Stimulated activated CD8-positive, alpha-beta memory T cell treated with anti-CD3 and anti-CD28 coated beads, Interleukin-7, amount 100 ng/mL, for 4 hours (primary cell): ENCODE data around the gene MYO5B.
"Not testable (repeated sequence)": the region's sequence is repeated elsewhere in the genome, so short reads cannot be mapped to it uniquely, and the experiment has no call there.

Experiments
- DNase-seq, 2 donors: peaks; one replicate each; pipeline ENCODE4 v3.0.0-alpha.2; 2020; ENCODE audit warnings: low read depth in 2 of 2

The MYO5B gene

GRCh38 chr18:49921318-49921985 is 273.5 kb downstream of the MYO5B start:
- no peak for DNase-seq

- DNase-seq, result no peak
Measured at GRCh38 chr18:49920731-49921130, 274.2 kb downstream of the MYO5B start.

DNA sequence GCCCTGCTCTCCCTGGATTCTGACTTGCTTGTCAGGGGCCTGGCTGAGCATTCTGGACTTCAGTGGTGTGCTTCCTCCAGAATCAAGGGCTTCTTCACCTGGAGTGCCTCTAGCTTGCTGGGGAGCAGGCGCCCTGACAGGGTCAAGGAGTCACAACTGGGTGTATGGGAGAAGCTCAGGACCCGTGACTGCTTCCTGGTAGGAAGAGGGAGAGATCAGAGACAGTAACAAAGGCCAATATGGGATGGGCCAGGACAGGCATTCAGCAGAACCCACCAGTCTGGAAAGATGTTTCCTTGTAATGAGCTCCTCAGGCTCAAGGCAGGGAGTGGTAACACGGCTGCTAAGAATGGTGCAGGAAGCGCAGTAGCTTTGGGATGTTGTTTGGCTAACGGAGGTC is 277.2 kb downstream of the MYO5B start:
- DNase-seq, result no peak

- DNase-seq, result no peak
Measured at GRCh38 chr18:49915352-49915751, 279.6 kb downstream of the MYO5B start.

DNA sequence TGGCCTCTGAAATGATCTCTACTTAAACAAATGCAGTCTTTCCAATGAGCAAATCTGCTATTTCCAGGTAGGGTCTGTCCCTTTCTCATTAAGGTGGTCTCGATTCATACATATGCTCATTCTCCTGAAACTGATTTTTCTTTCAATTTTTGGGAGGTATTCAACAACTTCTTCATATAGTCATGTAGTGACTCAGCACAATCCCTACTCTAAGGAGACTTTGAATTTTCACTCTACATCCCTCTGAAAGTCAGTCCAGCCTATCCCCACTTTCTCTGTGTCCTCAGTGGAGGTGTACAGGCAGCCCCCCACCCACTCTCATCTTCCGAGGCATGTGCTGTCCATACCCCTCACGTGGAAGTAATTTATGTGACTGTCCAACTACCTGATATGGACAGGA is 281.7 kb downstream of the MYO5B start:
- no peak for DNase-seq

DNA sequence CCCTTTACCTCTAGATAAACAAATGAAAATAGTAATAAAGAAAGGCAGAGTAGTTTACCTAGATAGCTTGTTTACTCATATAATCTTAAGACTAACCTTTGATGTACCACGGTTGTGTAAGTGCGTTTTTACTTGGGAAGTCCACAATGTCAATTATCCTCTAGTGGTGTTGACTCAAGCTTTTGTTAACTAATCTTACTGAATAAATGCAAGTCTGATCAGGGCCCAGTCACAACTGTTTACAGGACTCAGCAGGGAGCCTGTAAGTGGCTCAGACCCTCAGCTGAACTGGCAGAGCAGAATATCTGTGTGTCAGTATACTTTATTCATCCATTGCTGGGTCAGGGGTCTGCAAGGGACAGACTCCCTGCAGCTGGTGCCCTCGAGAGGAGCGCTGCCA is 283.5 kb downstream of the MYO5B start:
- no peak for DNase-seq

DNA sequence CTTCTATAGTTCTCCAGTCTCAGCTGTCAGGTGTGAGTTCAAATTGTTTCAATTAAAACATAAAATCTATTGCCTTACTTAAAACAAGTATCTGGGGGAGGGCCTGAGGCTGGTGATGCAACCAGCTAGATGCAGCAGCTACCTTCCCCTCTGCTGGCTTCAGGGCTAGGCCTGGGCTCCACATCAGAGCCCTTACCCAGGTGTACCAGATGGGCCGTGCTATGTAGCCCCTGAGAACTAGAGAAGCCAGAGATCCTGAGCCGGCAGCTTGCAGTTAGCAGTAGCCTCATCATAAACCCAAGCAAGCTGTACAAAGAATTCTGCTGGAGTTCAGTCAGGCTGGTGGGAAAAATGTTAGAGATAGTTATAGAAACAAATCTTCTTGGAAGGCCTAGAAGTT is 284.0 kb downstream of the MYO5B start:
- no peak for DNase-seq

GRCh38 chr18:49910019-49910418 is 284.9 kb downstream of the MYO5B start:
- no peak for DNase-seq

DNA sequence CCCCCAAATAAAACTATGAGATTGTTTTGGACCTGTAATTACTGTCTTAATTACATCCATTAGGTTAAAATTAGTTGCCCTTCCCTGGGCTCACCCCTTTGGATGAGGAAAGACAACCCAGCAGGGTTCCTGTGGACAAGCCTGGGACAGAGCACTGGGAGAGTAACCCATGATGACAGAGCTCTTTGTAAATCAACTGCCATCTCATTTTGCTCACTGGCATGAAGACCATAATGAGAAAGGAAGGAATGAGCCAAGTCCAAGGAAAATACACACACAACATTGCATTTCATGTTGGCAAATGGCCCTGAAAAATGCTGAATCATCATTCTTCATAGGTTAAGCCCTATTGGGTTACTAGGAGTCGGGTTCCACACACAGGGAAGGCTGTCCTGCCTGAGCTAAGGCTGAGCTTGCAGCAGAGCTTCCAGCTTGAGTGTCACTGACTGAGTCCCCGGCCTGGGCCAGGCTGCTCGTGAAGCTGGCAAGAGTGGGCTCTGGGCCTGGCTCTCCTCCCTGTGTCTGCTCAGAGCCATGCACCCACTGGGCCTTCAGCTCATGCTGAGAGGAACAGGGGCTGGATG is 287.5 kb downstream of the MYO5B start:
- DNase-seq, result no peak

GRCh38 chr18:49905771-49906170 is 289.2 kb downstream of the MYO5B start:
- DNase-seq, result no peak

DNA sequence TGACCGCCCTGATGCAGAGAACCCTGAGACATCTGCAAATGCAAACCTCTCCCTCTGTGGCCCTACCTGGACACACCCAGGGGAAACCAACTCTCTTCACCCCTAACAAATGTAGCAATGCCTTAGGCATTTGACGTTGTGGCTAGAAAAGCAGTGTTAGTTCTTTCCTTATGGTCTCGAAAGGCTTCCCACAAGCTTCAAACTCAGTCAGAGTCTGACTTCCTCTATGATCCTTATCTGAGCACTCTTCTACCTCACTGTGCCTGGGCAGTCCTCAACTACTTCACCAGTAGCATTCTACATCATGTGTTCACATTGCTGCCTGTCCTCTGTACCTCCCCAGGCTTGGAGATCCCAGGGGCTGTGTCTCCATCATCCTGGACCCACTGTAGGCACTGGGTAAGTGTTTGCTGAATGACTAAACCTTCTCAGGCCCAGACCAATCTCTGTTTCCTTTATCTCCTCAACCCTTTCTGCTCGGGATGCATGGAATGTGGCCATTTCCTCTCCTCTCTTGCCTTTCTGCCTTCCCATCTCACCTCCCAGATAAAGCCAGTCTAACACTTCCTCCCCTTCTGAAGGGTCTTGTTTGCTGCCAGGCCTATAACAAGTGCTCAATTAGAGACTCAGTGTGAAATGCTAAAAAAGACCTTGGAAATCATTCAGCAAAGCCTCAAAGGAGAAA is 289.9 kb downstream of the MYO5B start:
- no peak for DNase-seq

- no peak for DNase-seq
Measured at GRCh38 chr18:49901862-49902340, 293.0 kb downstream of the MYO5B start.

GRCh38 chr18:49899657-49900330 is 295.2 kb downstream of the MYO5B start:
- DNase-seq, result no peak

GRCh38 chr18:49898421-49898820 is 296.5 kb downstream of the MYO5B start:
- peak; percentile 13 to 24 for DNase-seq

- no peak for DNase-seq
Measured at GRCh38 chr18:49894517-49895226, 300.3 kb downstream of the MYO5B start.

- no peak for DNase-seq
Measured at GRCh38 chr18:49893036-49893435, 301.9 kb downstream of the MYO5B start.

- DNase-seq, result no peak
Measured at GRCh38 chr18:49892148-49892924, 302.6 kb downstream of the MYO5B start.

- DNase-seq, result no peak
Measured at GRCh38 chr18:49890041-49890440, 304.9 kb downstream of the MYO5B start.

GRCh38 chr18:49889552-49889951 is 305.4 kb downstream of the MYO5B start:
- DNase-seq, result not testable (repeated sequence)

- DNase-seq, result no peak
Measured at GRCh38 chr18:49886891-49887764, 307.8 kb downstream of the MYO5B start.
